ENCODE data around the gene YKT6. TPM values are rescaled to one million over a fixed set of nuclear protein-coding genes. Genes with fewer than 3 reads are reported as not detected.

Gene YKT6
- total and polyA plus RNA-seq, 2 of the 8 experiments (the other 6 are each of a cell fraction or from before 2014, with no cell fraction given), result 75.3 to 103 TPM

- no peaks in the 10 kb centered on the region; the same call in 1 of the 2 replicates for H3K23me2 ChIP-seq (ENCODE audit: low read depth, low read length)
- no peak overlapping the region for H4K5ac ChIP-seq (ENCODE audit: insufficient read length, low read depth, low read length)
- no peak for FAIRE-seq
- H3K14ac ChIP-seq (ENCODE audit: insufficient read length), result no peak overlapping the region
- no peak overlapping the region for H3K18ac ChIP-seq (ENCODE audit: extremely low read depth, low read length)
- H3K4ac ChIP-seq (replicated peaks; ENCODE audit: insufficient read length, low read depth, low read length), result no peak overlapping the region
- H2AFZ ChIP-seq (ENCODE audit: low read length), result no peak overlapping the region
- 76% methylated on average over 11 of the region's 11 CpGs; no CpG with 5 or more reads in 1 of the 2 experiments for WGBS, 2 experiments (ENCODE audit: extremely low coverage in 1 of 2, insufficient coverage in 1 of 2, insufficient read length in 1 of 2, insufficient replicate concordance in 2 of 2, low coverage in 1 of 2, low lambda C conversion rate in 2 of 2, missing lambda C conversion rate in 1 of 2)
- no peaks in the 10 kb centered on the region for H3K27me3 ChIP-seq (replicated peaks in 1 of 4; ENCODE audit: control insufficient read depth in 3 of 4, extremely low read depth in 1 of 4, insufficient read depth in 3 of 4, low read length in 3 of 4)
- H3K56ac ChIP-seq (replicated peaks; ENCODE audit: insufficient read length, low read depth, low read length), result no peak overlapping the region
- no peak overlapping the region for H3K4me2 ChIP-seq (ENCODE audit: insufficient read depth in 1 of 2, low read depth in 2 of 2, low read length in 2 of 2)
- no peaks in the 10 kb centered on the region for H3K36me3 ChIP-seq (ENCODE audit: control insufficient read depth in 2 of 4, insufficient read depth in 4 of 4, low read length in 3 of 4)
- H2BK12ac ChIP-seq (ENCODE audit: low read depth, low read length), result no peak overlapping the region; the same call in 1 of the 2 replicates
- H2BK5ac ChIP-seq (ENCODE audit: low read depth, low read length), result no peak overlapping the region
- CTCF ChIA-PET (ENCODE audit: partially characterized antibody), result interaction anchor here (0.6 to 4.8 kb wide), 4 partner anchors 8 to 380 kb away, joined by 3 to 35 read pairs (median 4); partner anchors contain the start of gene NUDCD3
- no peak overlapping the region for H2BK15ac ChIP-seq (ENCODE audit: low read length)
- no peak overlapping the region for H4K91ac ChIP-seq (replicated peaks; ENCODE audit: insufficient read length, low read length)
- H3K9ac ChIP-seq (replicated peaks in 1 of 4; ENCODE audit: extremely low read depth in 1 of 4, low read depth in 3 of 4, low read length in 3 of 4), result no peak overlapping the region
- no peaks in the 10 kb centered on the region for H3K79me1 ChIP-seq (ENCODE audit: low read depth, low read length)
- H2AK5ac ChIP-seq (ENCODE audit: low read depth, low read length), result no peak overlapping the region
- no peak overlapping the region for H3K4me3 ChIP-seq (ENCODE audit: extremely low read depth in 1 of 4, insufficient read depth in 2 of 4, low read depth in 3 of 4, low read length in 4 of 4)
- peaks cover 0 to 32% (median 12%) of the 10 kb centered on the region in 4 experiments; a peak in 6 of 7 replicates for H3K4me1 ChIP-seq (replicated peaks in 1 of 4; ENCODE audit: control insufficient read depth in 3 of 4, insufficient read depth in 4 of 4, low read length in 3 of 4)
- no peak overlapping the region; the same call in 1 of the 2 replicates for H4K8ac ChIP-seq (ENCODE audit: extremely low read depth, insufficient read depth, low read length)
- no peak overlapping the region for H2BK120ac ChIP-seq (replicated peaks; ENCODE audit: low read depth, low read length)
- no peak overlapping the region for H3K27ac ChIP-seq (ENCODE audit: low read depth, low read length)
- H3K79me2 ChIP-seq (ENCODE audit: control insufficient read depth in 1 of 2, insufficient read depth in 2 of 2, low read length in 2 of 2), result no peaks in the 10 kb centered on the region
- DNase-seq (ENCODE audit: low read depth in 1 of 2, low spot score in 2 of 2), result no peak
- no peak overlapping the region for H3K23ac ChIP-seq (ENCODE audit: insufficient read length)
- H4K20me1 ChIP-seq (replicated peaks in 1 of 2; ENCODE audit: control insufficient read depth in 1 of 2, insufficient read depth in 2 of 2, low read length in 2 of 2), result no peaks in the 10 kb centered on the region
- H3K9me3 ChIP-seq (ENCODE audit: insufficient read depth in 2 of 2, low read depth in 1 of 2, low read length in 1 of 2), result no peaks in the 10 kb centered on the region; a peak in 1 of 4 replicates
- POLR2A ChIA-PET (ENCODE audit: partially characterized antibody), result interaction anchor here (1.4 kb wide), 1 partner anchor 9 kb away, joined by 5 read pairs; no protein-coding TSS in a partner anchor
- H2BK20ac ChIP-seq (ENCODE audit: low read length), result no peak overlapping the region
- TF ChIP-seq SP2 (IDR thresholded peaks at IDR 0.05; ENCODE audit: low read length) (no peak), CEBPB (IDR thresholded peaks at IDR 0.05; ENCODE audit: low read depth, low read length) (no peak), HDAC2 (IDR thresholded peaks at IDR 0.05; ENCODE audit: borderline replicate concordance in 1 of 2, low read depth in 2 of 2, low read length in 2 of 2) (no peak), ZNF274 (IDR thresholded peaks at IDR 0.05; ENCODE audit: borderline replicate concordance, extremely low read depth, low read length) (no peak), BACH1 (IDR thresholded peaks at IDR 0.05; ENCODE audit: low read length) (no peak)
- TF ChIP-seq, protein P1, sequence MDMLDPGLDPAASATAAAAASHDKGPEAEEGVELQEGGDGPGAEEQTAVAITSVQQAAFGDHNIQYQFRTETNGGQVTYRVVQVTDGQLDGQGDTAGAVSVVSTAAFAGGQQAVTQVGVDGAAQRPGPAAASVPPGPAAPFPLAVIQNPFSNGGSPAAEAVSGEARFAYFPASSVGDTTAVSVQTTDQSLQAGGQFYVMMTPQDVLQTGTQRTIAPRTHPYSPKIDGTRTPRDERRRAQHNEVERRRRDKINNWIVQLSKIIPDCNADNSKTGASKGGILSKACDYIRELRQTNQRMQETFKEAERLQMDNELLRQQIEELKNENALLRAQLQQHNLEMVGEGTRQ (IDR thresholded peaks at IDR 0.05; ENCODE audit: low read length), result no peak
These were observed 21.3 kb downstream of the YKT6 start for GRCh38 chr7:44222074-44222473.

All from H1 (cell line).